Measurements from ENCODE around the gene LRRN3.

GRCh38 chr7:111108000-111108399 lies 17.1 kb downstream of the LRRN3 start:
- TF ChIP-seq, protein P1, sequence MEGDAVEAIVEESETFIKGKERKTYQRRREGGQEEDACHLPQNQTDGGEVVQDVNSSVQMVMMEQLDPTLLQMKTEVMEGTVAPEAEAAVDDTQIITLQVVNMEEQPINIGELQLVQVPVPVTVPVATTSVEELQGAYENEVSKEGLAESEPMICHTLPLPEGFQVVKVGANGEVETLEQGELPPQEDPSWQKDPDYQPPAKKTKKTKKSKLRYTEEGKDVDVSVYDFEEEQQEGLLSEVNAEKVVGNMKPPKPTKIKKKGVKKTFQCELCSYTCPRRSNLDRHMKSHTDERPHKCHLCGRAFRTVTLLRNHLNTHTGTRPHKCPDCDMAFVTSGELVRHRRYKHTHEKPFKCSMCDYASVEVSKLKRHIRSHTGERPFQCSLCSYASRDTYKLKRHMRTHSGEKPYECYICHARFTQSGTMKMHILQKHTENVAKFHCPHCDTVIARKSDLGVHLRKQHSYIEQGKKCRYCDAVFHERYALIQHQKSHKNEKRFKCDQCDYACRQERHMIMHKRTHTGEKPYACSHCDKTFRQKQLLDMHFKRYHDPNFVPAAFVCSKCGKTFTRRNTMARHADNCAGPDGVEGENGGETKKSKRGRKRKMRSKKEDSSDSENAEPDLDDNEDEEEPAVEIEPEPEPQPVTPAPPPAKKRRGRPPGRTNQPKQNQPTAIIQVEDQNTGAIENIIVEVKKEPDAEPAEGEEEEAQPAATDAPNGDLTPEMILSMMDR (tag by site-specific recombination; IDR thresholded peaks at IDR 0.05), result no peak
- TF ChIP-seq TCF7L2 (IDR thresholded peaks at IDR 0.05; ENCODE audit: borderline replicate concordance, low read depth, low read length), result no peak
- TF ChIP-seq ATF2 (tag by site-specific recombination; IDR thresholded peaks at IDR 0.05; ENCODE audit: low read depth), result no peak
- TF ChIP-seq REST (tag by site-specific recombination; IDR thresholded peaks at IDR 0.05), result no peak
- no peak for TF ChIP-seq ZNF677 (tag by site-specific recombination; IDR thresholded peaks at IDR 0.05)
- TF ChIP-seq ZNF2 (tag by site-specific recombination; IDR thresholded peaks at IDR 0.05), result no peak
- TF ChIP-seq ZNF140 (tag by site-specific recombination; IDR thresholded peaks at IDR 0.05), result no peak
- TF ChIP-seq MYNN (tag by site-specific recombination; IDR thresholded peaks at IDR 0.05; ENCODE audit: borderline replicate concordance), result no peak
